GM12801 (cell line): ENCODE results near the gene GTSE1.

Experiments used
- CTCF ChIP-seq: IDR thresholded peaks from one replicate; pipeline ENCODE4 v1.5.1; 2011; ENCODE audit warnings: control low read depth; ENCODE audit not compliant: insufficient read length; ENCODE audit errors: extremely low read depth

The GTSE1 gene

DNA sequence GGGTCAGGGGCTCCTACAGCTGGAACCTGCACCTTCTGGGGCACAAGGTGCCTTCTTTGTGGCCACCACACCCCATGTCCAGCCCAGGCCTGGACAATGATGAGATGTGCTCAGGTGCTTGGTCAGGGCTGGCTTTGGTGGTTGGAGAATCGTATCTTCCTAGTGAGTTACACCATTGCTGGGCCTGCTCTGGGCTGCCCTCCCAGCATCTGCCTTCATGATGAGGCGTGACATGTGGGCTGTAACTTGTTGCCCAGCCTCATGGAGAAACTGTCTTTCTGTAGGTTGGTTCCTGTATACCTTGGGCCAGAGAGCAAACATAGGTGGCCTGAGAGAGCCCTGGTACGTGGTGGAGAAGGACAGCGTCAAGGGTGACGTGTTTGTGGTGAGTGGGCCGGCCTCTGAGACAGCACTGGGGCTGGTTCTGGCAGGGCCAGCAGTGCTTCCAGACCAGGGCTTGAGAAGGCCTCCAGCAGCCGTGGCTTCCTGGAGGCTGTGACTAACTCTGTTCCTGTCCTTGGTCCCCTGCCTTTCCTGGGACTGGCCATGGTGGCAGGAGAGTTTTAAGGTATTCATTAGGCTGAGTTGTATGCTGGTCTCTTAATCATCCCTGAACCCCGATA lies 56.9 kb downstream of the GTSE1 start:
- TF ChIP-seq CTCF = no peak

DNA sequence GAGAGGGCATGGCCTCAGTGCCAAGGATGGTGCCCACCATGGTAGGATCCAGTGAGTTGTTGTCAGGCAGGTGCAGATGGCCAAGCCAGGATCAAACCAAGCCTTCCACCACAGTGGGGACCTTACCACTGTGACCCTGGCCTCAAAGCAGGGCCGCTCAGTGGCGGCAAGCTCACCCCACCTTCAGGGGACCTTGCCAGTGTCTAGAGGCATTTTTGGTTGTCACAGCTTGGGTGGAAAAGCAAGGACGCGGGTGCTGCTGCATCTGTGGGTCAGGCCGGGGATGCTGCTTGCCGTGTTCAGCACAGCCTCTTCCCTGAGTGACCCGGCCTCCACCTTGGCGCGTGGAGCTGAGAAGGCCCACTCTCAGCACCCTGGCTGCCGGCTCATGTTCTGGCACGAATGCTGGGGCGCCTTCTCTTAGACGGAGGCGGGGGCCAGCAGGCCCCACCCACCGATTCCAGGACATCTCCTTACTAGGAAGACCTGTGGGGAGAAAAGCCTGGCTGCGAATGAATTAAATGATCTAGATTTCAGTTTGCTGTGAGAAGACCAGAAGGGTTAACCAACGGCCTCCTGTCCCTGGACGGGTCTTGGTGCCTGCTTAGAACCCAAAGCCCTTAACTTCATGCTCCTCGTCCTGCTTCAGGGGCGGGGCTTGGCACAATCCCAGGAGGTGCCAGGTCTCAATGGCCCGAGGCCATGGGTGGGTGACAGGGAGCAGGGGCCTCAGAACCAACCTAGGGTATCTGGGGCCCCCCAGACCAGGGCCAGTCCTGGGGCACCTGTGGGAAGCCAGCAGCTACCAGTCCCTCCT lies 57.7 kb downstream of the GTSE1 start:
- no peak for TF ChIP-seq CTCF

GRCh38 chr22:46354993-46355305 lies 58.3 kb downstream of the GTSE1 start:
- TF ChIP-seq CTCF = no peak

GRCh38 chr22:46355369-46355995 lies 58.8 kb downstream of the GTSE1 start:
- no peak for TF ChIP-seq CTCF

- TF ChIP-seq CTCF = no peak
These were observed 59.4 kb downstream of the GTSE1 start for GRCh38 chr22:46355996-46356471.

DNA sequence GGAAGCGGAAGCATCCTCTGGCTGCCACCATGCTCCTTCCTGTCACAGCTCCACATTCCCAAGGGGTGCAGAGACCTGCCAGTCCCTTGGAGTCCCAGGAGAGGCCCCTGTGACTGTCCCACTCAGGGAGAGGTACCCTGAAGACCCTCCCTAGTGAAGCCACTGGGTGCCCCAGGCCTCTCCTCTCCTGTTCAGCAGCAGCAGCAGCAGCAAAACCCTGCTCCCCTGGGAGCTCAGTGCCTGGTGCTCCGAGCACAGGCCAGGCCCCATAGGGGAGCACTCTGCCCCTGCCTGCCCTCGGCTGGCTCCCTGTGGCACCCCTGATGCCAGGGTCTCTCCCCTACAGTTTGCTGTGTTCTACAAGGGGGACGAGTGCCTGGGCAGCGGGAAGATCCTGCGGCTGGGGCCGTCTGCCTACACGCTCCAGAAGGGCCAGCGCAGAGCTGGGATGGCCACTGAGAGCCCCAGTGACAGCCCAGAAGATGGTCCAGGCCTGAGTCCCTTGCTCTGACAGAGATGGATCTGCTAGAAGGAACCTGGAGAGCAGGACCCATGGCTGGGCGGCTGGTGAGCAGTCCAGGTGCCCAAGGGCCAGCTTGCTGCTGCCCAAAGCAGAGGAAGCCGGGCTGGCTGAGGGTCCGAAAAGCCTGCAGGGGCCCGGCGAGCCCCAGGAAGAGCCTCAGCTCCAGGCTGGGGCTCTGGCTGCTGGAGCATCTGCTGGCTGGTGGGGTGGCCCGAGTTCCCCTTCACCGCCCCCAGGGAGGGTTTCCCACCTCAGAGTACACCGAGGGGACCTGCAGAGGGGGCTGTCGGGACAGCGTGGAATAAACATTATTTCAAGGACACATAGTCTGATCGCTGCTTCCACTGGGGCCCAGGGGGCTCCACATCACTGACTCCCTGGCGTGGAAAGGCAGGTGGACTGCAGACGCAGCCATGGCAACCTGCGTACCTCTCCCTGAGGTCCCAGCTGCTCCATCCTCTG lies 60.1 kb downstream of the GTSE1 start:
- TF ChIP-seq CTCF = no peak
